Osteoblast (primary cell): ENCODE measurements around the gene SDC1. TPM values are rescaled to one million over a fixed set of nuclear protein-coding genes. Genes with fewer than 3 reads are reported as not detected.
"Not testable (repeated sequence)": the region's sequence is repeated elsewhere in the genome, so short reads cannot be mapped to it uniquely, and the experiment has no call there.

Experiments
- DNase-seq: peaks from one replicate; pipeline ENCODE4 v3.0.0; 2011; ENCODE audit warnings: low spot score, mixed read lengths; ENCODE audit not compliant: insufficient read length; ENCODE audit errors: missing footprints
- H2AFZ ChIP-seq: 2 replicates; pipeline ENCODE4 v1.6.0; 2011; ENCODE audit warnings: mild to moderate bottlenecking, low read length
- H3K27ac ChIP-seq: 2 replicates; pipeline ENCODE4 v1.5.1; 2011; ENCODE audit warnings: mild to moderate bottlenecking, low read depth, low read length, moderate library complexity
- H3K27me3 ChIP-seq: 2 replicates; pipeline ENCODE4 v1.6.0; 2012; ENCODE audit warnings: mild to moderate bottlenecking, control low read depth, inconsistent platforms, low read length, moderate library complexity; ENCODE audit not compliant: insufficient read depth
- H3K36me3 ChIP-seq: 2 replicates; pipeline ENCODE4 v1.5.1; 2011; ENCODE audit warnings: mild to moderate bottlenecking, low read length, control low read depth, moderate library complexity; ENCODE audit not compliant: insufficient read depth
- H3K4me1 ChIP-seq: 2 replicates; pipeline ENCODE4 v1.5.1; 2011; ENCODE audit warnings: mild to moderate bottlenecking, low read length, control low read depth, moderate library complexity; ENCODE audit not compliant: insufficient read depth
- H3K4me2 ChIP-seq: 2 replicates; pipeline ENCODE4 v1.6.0; 2011; ENCODE audit warnings: mild to moderate bottlenecking, low read length; ENCODE audit not compliant: insufficient read depth
- H3K4me3 ChIP-seq: fragments of 200-600 bp; sonication (generic); 3 replicates; pipeline ENCODE4 v1.5.1; 2012; ENCODE audit warnings: mild to moderate bottlenecking, low read length, inconsistent platforms; ENCODE audit not compliant: insufficient read depth
- H3K79me2 ChIP-seq: 2 replicates; pipeline ENCODE4 v1.6.0; 2012; ENCODE audit warnings: mild to moderate bottlenecking, low read length, control low read depth, inconsistent platforms; ENCODE audit not compliant: insufficient read depth
- H3K9me3 ChIP-seq: 2 replicates; pipeline ENCODE4 v1.5.1; 2011; ENCODE audit warnings: low read depth, low read length, control low read depth
- H4K20me1 ChIP-seq: 2 replicates; pipeline ENCODE4 v1.6.0; 2012; ENCODE audit warnings: mild to moderate bottlenecking, low read length, control low read depth; ENCODE audit not compliant: insufficient read depth
- CTCF ChIP-seq: IDR thresholded peaks from 2 replicates; pipeline ENCODE4 v1.5.1; 2011; ENCODE audit warnings: mild to moderate bottlenecking, low read depth, low read length, moderate library complexity; ENCODE audit errors: extremely low read depth
- total RNA-seq: library from RNA; depleted of rRNA; stranded (reverse); fragments of >200 nt; gene quantifications from 2 replicates; pipeline ENCODE4 v1.2.3, GENCODE V29; 2012

Gene SDC1
- total RNA-seq, 1 donor = 7.6 TPM

GRCh38 chr2:20249170-20249569 lies 24.2 kb upstream of the SDC1 start:
- H3K4me1 ChIP-seq = no peaks in the 10 kb centered on the region
- no peak for DNase-seq
- no peaks in the 10 kb centered on the region for H3K9me3 ChIP-seq
- H3K36me3 ChIP-seq = peaks cover 69% of the 10 kb centered on the region
- H4K20me1 ChIP-seq = no peaks in the 10 kb centered on the region
- no peaks in the 10 kb centered on the region for H3K27me3 ChIP-seq
- H3K4me2 ChIP-seq = no peak overlapping the region
- no peaks in the 10 kb centered on the region for H3K79me2 ChIP-seq
- TF ChIP-seq CTCF = no peak
- H2AFZ ChIP-seq = no peak overlapping the region
- H3K27ac ChIP-seq = no peak overlapping the region
- no peak overlapping the region for H3K4me3 ChIP-seq

DNA sequence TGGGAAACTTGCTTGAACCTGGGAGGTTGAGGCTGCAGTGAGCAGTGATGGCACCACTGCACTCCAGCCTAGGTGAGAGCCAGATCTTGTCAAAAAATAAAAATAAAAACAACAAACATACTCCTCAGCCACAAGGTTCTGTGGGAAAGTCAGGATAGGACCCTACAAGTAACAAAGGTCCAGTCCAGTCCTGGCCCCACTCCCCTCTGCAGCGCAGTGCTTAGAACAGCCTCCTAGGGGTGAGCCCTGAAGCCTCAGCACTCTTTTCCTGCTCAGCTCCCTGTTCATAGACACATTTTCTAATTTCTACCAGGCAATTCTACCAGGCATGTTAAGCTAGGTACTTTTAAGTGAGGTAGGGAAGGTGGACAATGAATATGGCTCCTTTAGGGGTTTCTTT lies 22.2 kb upstream of the SDC1 start:
- no peak for DNase-seq
- Histone ChIP-seq H3K36me3 (peaks cover 49% of the 10 kb centered on the region), H3K27ac (no peak overlapping the region), H3K79me2 (no peaks in the 10 kb centered on the region), H4K20me1 (no peaks in the 10 kb centered on the region), H3K27me3 (no peaks in the 10 kb centered on the region), H2AFZ (no peak overlapping the region), H3K4me2 (no peak overlapping the region), H3K4me3 (no peak overlapping the region), H3K4me1 (no peaks in the 10 kb centered on the region), H3K9me3 (no peaks in the 10 kb centered on the region)
- no peak for TF ChIP-seq CTCF

DNA sequence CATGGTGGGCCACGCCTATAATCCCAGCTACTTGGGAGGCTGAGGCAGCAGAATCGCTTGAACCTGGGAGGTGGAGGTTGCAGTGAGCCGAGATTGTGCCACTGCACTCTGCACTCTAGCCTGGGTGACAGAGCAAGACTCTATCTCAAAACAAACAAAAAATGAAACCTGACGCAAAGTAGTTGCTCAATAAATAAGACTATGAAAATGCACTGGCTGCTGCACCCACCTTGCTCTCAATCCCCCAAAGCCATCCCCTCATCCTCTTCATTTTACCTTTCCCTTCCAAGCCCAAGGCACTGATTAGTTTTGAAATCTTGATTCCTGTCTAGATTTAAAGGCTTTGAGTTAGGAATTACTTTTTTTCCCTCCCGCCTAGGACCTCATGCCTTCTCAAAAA lies 18.7 kb upstream of the SDC1 start:
- H3K36me3 ChIP-seq = peaks cover 15% of the 10 kb centered on the region
- H3K9me3 ChIP-seq = not testable (repeated sequence)

GRCh38 chr2:20242727-20243377 lies 17.9 kb upstream of the SDC1 start:
- Histone ChIP-seq H3K4me1 (no peaks in the 10 kb centered on the region), H3K4me2 (no peak overlapping the region), H3K27me3 (no peaks in the 10 kb centered on the region), H4K20me1 (no peaks in the 10 kb centered on the region), H3K36me3 (peaks cover 10% of the 10 kb centered on the region), H3K27ac (no peak overlapping the region), H2AFZ (no peak overlapping the region), H3K9me3 (no peaks in the 10 kb centered on the region), H3K4me3 (no peak overlapping the region), H3K79me2 (no peaks in the 10 kb centered on the region)
- DNase-seq = peak; percentile 63
- no peak for TF ChIP-seq CTCF

More for the DNA sequence above, 18.7 kb upstream of the SDC1 start:
- H3K79me2 ChIP-seq, H2AFZ ChIP-seq, H3K4me2 ChIP-seq, H4K20me1 ChIP-seq, H3K27me3 ChIP-seq, H3K27ac ChIP-seq, H3K4me3 ChIP-seq, H3K4me1 ChIP-seq: not testable (repeated sequence)
- DNase-seq = peak; percentile 68
